HepG2 (cell line): ENCODE measurements around the gene ARHGEF16. TPM values are rescaled to one million over a fixed set of nuclear protein-coding genes. Genes with fewer than 3 reads are reported as not detected.

ENCODE experiments used
- LCORL ChIP-seq, 2 experiments: fragments of 450-650 bp in 1 of 2; sonication (generic) in 1 of 2; formaldehyde crosslinking in 1 of 2; IDR thresholded peaks; 2 replicates each; pipeline versions ENCODE4 v1.5.0 to v1.6.1; 2017 to 2020; ENCODE audit warnings: antibody characterized with exemption in 1 of 2, missing genetic modification reagents in 1 of 2
- NBN ChIP-seq: fragments of 450-650 bp; conservative IDR thresholded peaks from 2 replicates; pipeline ENCODE4 v1.6.1; 2017
- NCOA1 ChIP-seq: sonication (generic); formaldehyde crosslinking; IDR thresholded peaks from 2 replicates; pipeline ENCODE4 v1.9.0; 2021; ENCODE audit warnings: missing genetic modification reagents
- PHF8 ChIP-seq: sonication (generic); formaldehyde crosslinking; IDR thresholded peaks from 2 replicates; pipeline ENCODE4 v1.5.0; 2020; ENCODE audit warnings: missing genetic modification reagents
- STAT6 ChIP-seq: sonication (generic); formaldehyde crosslinking; IDR thresholded peaks from 2 replicates; pipeline ENCODE4 v1.4.0; 2020; ENCODE audit warnings: missing genetic modification reagents, mild to moderate bottlenecking, borderline replicate concordance
- TGIF2 ChIP-seq: IDR thresholded peaks from 2 replicates; pipeline ENCODE4 v1.6.1; 2016; ENCODE audit warnings: control low read depth, missing compliant biosample characterization
- ZNF292 ChIP-seq: sonication (generic); formaldehyde crosslinking; IDR thresholded peaks from 2 replicates; pipeline ENCODE4 v1.8.1; 2022; ENCODE audit warnings: mild to moderate bottlenecking, low read depth, missing genetic modification reagents, borderline replicate concordance
- polyA plus RNA-seq, 8 experiments: library from polyadenylated mRNA; depleted of rRNA in 3 of 8; stranded (reverse) in 7 of 8; unstranded in 1 of 8; fragments of >200 nt; fragmentation: Illumina TruSeq in 4 of 8; extraction: Trizol in 4 of 8; gene quantifications; 2 replicates each; pipeline versions ENCODE4 v1.2.1 to v1.2.3, GENCODE V29; 2011 to 2016; ENCODE audit warnings: low read depth in 4 of 8, missing spikeins in 1 of 8, mixed read lengths in 1 of 8; ENCODE audit not compliant: insufficient read depth in 1 of 8
- total RNA-seq, 5 experiments: library from RNA; depleted of rRNA; stranded (reverse); fragments of >200 nt; fragmentation: Illumina TruSeq; extraction: Trizol; gene quantifications; 2 replicates each; pipeline ENCODE4 v1.2.3, GENCODE V29; 2016; ENCODE audit warnings: low read depth in 1 of 5
- TF ChIP-seq, protein P1 (sequence below): sonication (generic); formaldehyde crosslinking; IDR thresholded peaks from 2 replicates; pipeline ENCODE4 v1.4.0; 2020; ENCODE audit warnings: missing genetic modification reagents
- TF ChIP-seq, protein P2 (sequence below): sonication (generic); formaldehyde crosslinking; IDR thresholded peaks from 2 replicates; pipeline ENCODE4 v1.5.0; 2020; ENCODE audit warnings: missing genetic modification reagents
- TF ChIP-seq, protein P3 (sequence below): sonication (generic); formaldehyde crosslinking; IDR thresholded peaks from 2 replicates; pipeline ENCODE4 v1.4.0; 2020; ENCODE audit warnings: mild to moderate bottlenecking, missing genetic modification reagents, borderline replicate concordance

Gene ARHGEF16
- total and polyA plus RNA-seq, 2 of the 13 experiments (the other 11 are each of a cell fraction or from before 2014, with no cell fraction given): 20.3 to 39.9 TPM

DNA sequence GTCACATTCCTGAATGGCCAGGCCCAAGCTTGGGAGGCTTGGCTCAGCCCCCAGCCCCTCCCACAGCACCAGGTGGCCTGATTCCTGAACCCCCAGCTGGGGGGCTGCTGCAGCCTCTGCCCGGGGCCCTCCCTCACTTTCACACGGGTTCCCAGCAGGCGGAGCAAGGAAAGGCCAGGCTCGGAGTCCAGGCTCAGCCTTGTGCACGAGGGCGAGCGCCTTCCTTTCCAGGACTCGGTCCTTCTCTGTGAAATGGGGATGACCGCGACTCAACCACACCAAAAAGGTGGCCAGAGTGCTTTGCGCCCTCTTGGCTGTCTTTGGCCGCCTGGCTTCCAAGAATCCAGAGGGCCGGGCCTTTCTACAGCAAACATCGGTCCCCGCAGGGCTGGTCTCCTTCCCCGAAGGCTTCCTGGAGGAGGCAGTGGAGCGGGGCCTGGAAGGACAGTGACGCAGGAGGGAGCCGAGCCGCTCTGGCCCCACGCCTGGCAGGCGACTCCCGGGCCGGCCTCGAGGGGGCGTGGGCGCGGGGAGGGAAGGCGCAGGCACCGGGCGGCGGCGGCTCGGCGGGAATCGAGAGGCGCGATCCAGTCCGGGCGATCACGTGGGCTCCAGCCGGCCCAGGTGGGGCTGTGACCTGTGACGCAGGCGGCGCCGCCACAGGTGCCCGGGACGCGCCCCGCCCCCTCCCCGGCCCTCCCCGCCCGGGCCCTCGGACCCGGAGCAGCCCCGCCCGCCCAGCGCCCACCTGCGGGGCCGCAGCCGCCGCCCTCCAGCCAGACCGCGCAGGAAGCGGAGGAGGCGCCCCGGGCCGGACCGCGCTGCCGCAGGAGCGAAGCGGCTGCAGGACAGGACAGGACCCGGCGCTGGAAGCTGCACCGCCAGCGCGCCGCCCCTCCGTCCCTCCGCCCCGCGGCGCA, at the start of gene ARHGEF16 (continued):
- TF ChIP-seq, protein P1, sequence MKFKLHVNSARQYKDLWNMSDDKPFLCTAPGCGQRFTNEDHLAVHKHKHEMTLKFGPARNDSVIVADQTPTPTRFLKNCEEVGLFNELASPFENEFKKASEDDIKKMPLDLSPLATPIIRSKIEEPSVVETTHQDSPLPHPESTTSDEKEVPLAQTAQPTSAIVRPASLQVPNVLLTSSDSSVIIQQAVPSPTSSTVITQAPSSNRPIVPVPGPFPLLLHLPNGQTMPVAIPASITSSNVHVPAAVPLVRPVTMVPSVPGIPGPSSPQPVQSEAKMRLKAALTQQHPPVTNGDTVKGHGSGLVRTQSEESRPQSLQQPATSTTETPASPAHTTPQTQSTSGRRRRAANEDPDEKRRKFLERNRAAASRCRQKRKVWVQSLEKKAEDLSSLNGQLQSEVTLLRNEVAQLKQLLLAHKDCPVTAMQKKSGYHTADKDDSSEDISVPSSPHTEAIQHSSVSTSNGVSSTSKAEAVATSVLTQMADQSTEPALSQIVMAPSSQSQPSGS (CRISPR knock-in tag): no peak
- TF ChIP-seq, protein P2, sequence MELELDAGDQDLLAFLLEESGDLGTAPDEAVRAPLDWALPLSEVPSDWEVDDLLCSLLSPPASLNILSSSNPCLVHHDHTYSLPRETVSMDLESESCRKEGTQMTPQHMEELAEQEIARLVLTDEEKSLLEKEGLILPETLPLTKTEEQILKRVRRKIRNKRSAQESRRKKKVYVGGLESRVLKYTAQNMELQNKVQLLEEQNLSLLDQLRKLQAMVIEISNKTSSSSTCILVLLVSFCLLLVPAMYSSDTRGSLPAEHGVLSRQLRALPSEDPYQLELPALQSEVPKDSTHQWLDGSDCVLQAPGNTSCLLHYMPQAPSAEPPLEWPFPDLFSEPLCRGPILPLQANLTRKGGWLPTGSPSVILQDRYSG (CRISPR knock-in tag): 0 out of 2 replicates have a peak, but pooled peaks have one; percentile 67
- TF ChIP-seq TGIF2 (CRISPR knock-in tag) (no peak), ZNF292 (CRISPR knock-in tag) (no peak), STAT6 (CRISPR knock-in tag) (no peak), NBN (no peak), LCORL (IDR thresholded peaks at IDR 0.05) (no peak), LCORL (CRISPR knock-in tag; IDR thresholded peaks at IDR 0.05) (0 out of 2 replicates have a peak, but pooled peaks have one; percentile 0), NCOA1 (CRISPR knock-in tag) (no peak), PHF8 (CRISPR knock-in tag) (0 out of 2 replicates have a peak, but pooled peaks have one; percentile 3)
- TF ChIP-seq, protein P3, sequence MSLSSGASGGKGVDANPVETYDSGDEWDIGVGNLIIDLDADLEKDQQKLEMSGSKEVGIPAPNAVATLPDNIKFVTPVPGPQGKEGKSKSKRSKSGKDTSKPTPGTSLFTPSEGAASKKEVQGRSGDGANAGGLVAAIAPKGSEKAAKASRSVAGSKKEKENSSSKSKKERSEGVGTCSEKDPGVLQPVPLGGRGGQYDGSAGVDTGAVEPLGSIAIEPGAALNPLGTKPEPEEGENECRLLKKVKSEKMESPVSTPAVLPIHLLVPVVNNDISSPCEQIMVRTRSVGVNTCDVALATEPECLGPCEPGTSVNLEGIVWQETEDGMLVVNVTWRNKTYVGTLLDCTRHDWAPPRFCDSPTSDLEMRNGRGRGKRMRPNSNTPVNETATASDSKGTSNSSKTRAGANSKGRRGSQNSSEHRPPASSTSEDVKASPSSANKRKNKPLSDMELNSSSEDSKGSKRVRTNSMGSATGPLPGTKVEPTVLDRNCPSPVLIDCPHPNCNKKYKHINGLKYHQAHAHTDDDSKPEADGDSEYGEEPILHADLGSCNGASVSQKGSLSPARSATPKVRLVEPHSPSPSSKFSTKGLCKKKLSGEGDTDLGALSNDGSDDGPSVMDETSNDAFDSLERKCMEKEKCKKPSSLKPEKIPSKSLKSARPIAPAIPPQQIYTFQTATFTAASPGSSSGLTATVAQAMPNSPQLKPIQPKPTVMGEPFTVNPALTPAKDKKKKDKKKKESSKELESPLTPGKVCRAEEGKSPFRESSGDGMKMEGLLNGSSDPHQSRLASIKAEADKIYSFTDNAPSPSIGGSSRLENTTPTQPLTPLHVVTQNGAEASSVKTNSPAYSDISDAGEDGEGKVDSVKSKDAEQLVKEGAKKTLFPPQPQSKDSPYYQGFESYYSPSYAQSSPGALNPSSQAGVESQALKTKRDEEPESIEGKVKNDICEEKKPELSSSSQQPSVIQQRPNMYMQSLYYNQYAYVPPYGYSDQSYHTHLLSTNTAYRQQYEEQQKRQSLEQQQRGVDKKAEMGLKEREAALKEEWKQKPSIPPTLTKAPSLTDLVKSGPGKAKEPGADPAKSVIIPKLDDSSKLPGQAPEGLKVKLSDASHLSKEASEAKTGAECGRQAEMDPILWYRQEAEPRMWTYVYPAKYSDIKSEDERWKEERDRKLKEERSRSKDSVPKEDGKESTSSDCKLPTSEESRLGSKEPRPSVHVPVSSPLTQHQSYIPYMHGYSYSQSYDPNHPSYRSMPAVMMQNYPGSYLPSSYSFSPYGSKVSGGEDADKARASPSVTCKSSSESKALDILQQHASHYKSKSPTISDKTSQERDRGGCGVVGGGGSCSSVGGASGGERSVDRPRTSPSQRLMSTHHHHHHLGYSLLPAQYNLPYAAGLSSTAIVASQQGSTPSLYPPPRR (CRISPR knock-in tag): no peak
